ENCODE measurements around the gene IL17RC.
"Not testable (repeated sequence)": the region's sequence is repeated elsewhere in the genome, so short reads cannot be mapped to it uniquely, and the experiment has no call there.

The IL17RC gene

DNA sequence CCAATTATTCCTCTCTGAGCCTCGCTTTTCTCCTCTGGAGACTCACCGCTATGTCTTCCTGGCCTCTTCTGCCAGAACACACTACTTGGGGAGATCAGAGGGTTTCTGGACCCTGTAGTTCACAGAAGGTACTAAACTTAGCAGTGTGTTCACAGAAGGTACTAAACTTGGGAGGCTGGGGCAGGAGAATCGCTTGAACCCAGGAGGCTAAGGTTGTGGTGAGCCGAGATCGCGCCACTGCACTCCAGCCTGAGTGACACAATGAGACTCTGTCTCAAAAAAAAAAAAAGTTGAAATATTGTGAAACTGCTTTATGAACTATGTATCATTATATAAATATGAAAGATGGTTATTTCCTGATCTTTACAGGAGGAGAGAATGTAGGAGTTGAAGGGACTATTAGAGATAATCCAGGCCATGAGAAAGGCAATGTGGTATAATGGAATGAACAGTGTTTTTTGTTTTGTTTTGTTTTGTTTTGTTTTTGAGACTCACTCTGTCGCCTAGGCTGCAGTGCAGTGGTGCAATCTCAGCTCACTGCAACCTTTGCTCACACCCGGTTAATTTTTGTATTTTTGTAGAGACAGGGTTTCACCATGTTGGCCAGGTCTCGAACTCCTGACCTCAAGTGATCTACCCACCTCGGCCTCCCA, 20.0 kb upstream of the IL17RC start:
- not testable (repeated sequence) for DNase-seq

DNA sequence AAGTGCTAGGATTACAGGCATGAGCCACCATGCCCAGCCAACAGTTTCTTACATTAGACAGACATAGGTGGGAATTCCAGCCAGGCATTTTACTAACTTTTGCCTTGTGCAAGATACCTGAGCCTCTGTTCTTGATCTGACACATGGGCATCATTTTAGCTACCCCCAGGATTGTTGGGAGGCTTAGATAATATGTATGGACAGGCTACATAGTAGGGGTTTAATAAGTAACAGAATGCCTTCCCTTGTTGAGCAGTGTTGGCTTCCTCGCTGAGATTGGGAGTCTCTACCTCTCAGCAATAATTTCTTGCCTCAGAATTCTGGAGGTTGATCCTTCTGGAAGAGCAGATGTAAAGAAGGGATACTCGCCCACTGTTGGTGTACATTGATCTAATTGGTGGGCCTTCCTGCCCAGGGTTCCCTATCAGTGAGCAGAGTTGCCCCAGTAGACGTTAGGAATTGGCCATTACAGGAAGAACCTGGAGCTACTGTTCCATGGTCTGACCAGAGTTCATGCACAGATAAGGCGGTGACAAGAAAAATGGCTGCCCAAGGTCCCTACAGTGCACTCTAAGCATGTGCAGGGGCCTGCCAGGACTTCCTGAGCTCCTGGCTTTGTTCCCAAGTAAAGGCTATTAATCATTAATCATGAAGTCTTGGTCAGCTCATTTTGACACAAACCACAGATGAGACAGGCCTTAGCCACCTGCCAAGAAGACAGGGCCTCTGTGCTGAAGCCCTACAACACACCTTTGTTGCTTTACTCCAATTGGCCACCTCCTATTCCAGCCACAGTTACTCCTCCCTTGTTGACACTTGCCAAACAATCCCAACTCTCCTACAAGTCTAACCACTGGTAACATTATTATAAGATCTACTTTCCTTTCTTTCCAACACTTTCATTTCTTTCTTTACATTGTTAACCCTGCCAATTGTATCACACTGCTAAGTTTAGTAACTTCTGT, 19.2 kb upstream of the IL17RC start:
- no peak for DNase-seq

DNA sequence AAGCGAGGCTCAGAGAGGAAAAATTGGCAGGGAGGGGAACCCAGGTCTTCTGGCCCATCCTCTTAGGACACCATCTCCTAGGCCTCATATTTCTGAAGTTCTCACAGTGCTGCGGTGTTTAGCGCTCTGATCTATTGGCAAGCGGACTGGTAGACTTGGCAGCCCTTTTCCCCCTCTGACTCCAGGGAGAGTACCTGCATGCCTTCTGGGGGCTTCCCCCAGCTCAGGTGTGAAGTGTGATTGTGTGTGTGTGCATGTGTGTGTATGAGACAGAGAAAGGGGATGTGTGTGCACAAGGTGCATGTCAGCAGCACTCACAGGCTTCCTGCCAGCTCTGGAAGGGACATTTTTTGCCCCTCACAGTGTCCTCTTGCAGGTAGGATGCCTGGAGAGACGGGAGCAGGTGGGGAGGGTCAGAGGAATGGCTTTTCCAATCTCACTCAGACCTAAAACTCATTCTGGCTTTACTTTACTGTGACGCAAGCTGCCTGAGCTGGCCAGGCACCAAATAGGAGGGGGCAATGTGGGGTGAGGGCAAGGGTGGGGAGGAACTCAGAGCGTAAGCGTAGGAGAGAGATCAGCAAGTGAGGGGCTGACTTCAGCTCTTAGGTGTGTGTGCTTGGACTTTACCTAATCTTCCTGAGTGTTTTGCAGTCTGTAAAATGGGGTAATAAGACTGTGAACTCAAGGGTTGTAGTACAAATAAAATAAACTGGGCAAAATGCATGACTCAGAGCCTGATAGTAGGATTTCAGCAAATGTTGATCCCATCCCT, 18.2 kb upstream of the IL17RC start:
- no peak for DNase-seq

DNA sequence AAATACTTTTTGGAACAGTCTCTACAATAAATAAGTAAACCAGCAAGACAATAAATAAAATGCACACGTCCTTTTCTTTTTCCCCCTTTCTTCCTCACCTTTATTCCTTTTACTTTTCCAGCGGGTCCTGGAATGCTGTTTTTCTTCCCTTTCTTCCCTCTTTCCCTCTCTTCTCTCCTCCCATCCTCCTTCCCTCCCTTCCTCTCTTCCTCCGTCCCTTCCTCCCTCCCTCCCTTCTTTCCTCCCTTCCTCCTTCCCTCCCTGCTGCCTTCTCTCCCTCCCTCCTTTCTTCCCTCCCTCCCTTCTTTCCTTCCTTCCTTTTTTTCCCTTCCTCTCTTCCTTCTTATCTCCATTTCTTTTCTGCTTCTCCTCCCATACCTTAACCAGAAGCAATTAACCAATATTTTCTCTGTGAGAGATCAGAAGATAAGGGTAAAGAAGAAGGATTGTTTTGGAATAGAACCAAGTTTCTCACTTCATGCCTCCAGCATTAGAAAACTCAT, 17.6 kb upstream of the IL17RC start:
- no peak for DNase-seq

DNA sequence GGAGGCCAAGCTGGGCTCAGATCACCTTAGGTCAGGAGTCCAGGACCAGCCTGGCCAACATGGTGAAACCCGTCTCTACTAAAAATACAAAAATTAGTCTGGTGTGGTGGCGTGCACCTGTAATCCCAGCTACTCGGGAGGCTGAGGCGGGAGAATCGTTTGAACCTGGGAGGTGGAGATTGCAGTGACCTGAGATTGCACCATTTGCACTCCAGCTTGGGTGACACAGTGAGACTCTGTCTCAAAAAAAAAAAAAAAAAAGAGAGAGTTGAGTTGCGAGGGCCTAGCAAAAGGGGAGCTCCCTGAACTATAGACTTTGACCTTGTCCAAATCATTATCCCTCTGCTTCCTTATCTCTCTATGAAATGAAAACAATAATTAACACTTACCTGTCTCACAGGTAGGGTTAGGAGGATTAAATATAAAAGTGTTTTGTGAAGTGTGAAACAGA, 15.9 kb upstream of the IL17RC start:
- not testable (repeated sequence) for DNase-seq

DNA sequence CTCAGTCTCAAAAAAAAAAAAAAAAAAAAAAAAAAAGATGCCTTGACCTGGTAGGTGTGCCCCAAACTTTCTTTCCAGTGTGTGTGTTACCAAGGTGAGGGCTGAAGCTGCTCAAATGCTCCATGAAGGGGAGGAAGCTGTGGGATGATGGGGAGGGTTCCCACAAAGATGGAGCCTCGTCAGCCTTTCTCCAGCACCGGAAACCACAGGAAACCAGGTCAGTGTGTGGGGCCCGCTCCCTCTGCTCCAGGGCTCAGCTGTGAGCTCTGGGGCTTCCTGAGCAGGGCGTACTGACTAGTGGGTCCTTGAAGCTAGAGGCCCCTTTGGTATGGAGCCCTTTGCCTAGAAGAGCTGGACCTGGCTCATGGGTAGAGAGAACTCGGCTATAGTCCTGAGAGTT, 14.9 kb upstream of the IL17RC start:
- no peak for DNase-seq

DNA sequence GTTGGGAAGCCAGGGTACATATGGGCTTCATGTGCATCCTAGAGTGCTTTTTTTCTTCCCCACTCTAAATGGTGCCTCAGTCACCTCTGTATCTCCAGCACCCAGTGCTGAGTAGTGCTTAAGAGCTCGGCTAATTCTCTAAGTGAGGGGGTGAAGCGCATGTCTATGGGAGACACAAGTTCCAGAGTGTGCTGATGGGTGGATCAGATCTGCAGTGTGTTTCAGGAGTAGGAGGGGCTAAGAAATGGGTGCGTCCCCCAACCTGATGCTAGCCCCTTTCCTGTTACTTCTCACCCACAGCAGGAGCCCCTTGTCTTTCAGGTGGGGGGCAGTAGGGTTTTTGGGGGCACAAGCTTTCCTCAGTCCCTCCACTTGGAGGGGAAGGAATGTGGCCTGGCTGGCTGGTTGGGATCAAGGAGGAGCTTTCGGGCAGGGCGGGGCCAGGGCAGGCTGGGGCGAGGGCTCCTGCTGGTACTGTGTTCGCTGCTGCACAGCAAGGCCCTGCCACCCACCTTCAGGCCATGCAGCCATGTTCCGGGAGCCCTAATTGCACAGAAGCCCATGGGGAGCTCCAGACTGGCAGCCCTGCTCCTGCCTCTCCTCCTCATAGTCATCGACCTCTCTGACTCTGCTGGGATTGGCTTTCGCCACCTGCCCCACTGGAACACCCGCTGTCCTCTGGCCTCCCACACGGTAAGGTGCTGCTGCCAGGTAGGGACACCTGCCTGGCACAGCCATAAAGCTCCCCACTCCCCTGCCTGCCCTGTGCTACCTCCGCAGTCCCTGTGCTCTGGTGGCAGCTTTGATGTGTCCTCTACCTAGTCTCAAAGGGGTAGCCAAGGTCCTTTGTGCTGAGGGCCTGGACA, 14.3 kb upstream of the IL17RC start, which contains the start of gene IL17RE:
Gene IL17RE, plus strand, starts transcription at position 477 of the 866 bp plus-strand sequence. Its CDS starts 85 bp downstream, at position 562.
- DNase-seq: no peak

DNA sequence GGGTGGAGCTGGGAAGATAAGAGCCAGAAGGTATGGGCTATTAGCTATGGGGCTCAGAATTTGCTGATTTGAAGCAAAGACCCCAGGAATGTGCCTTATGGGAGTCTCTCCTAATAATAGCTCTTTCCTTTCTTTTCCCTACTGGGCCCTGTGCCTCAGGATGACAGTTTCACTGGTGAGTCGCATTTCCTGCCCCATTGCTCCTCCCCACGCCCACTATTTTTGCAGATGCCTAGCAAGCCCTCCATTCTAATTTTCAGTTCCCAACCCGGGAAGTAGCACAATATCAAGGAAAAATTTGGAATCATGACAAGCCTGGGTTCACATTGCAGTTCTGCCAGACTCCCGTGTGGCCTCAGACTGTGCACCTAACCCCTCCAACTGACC, 13.7 kb upstream of the IL17RC start:
- no peak for DNase-seq

DNA sequence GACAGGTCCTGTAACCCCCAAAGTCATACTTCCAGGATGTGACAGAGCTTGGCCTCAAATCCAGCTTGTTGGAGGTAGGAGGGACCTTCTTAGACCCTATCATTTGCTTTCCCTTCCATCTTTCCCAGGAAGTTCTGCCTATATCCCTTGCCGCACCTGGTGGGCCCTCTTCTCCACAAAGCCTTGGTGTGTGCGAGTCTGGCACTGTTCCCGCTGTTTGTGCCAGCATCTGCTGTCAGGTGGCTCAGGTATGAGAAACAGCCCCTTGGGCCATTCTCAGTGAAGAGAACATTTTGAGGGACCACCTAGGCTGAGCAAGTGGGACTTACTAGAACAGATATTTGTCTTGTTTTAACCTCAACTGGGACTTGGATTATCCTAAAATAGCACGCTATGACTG, 13.0 kb upstream of the IL17RC start:
- no peak for DNase-seq

DNA sequence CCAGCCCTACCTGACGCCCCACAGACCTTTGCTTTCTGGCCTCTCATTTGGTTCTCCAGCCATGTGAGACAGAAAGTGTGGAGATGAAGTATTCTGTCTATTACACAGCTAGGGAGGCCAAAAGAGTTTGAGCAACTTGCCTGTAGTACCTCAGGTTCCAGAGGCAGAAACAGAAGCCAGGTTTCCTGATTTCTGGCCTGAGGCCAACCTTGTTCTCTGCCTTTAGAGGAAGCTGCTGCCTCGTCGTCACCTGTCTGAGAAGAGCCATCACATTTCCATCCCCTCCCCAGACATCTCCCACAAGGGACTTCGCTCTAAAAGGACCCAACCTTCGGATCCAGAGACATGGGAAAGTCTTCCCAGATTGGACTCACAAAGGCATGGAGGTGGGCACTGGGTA, 10.4 kb upstream of the IL17RC start:
- no peak for DNase-seq

DNA sequence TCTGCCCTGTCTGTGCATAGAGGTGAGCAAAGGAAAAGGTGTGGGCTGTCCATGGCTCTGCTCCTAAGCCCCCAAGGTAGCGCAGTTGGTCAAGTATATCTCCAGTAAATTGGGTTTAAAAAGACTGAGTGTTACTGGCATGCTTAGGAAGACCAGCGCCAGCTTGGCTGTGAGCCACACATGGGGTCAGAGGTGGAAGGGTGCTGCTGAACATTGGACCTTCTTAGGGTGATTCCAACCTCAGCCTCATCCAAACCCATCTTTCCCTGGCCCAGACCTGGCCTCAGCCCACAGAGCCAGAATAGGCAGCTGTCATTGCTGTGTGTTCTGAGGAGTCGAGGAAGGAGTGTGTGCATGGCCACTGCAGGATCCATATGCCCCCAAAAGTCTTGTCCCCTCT, 8.6 kb upstream of the IL17RC start:
- DNase-seq: no peak

DNA sequence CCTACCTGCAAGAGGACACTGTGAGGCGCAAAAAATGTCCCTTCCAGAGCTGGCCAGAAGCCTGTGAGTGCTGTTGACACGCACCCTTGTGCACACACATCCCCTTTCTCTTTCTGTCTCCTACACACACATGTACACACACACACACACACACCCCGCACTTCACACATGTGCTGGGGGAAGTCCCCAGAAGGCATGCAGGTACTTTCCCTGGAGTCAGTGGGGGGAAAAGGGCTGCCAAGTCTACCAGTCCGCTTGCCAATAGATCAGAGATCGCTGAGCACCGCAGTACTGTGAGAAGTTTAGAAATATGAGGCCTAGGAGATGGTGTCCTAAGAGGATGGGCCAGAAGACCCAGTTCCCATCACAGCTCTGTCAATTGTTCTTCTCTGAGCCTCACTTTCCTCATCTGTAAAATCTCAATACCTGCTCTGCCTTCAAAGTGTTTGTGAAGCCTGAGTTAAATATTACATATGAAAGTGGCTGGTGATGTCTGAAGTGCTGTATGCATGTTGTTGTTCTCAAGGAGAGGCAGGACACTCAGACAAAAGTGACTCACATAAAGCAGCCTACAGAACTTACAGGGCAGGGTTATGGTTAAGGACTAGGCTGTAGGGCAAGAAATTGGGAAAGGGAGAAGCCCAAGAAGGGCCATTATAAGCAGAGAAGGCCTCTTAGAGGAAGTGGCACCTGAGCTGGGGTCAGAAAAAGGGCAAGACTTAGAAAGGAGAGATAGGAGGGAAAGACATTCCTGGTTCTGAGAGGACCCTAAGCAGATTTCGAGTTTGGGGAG, 7.5 kb upstream of the IL17RC start:
- DNase-seq: no peak

DNA sequence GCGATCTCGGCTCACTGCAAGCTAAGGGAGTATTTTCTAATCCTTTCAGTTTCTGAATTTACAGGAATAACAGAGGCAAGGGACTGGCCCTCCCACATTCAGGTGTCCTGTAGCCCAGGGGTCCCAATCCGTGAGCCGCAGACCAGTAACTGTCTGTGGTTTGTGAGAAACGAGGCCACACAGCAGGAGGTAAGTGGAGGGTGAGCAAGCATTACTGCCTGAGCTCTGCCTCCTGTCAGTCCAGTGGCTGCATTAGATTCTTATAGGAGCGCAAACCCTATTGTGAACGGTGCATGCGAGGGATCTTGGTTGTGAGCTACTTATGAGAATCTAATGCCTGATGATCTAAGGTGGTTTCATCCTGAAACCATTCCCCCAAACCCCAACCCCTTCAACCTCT, 5.0 kb upstream of the IL17RC start:
- no peak for DNase-seq

DNA sequence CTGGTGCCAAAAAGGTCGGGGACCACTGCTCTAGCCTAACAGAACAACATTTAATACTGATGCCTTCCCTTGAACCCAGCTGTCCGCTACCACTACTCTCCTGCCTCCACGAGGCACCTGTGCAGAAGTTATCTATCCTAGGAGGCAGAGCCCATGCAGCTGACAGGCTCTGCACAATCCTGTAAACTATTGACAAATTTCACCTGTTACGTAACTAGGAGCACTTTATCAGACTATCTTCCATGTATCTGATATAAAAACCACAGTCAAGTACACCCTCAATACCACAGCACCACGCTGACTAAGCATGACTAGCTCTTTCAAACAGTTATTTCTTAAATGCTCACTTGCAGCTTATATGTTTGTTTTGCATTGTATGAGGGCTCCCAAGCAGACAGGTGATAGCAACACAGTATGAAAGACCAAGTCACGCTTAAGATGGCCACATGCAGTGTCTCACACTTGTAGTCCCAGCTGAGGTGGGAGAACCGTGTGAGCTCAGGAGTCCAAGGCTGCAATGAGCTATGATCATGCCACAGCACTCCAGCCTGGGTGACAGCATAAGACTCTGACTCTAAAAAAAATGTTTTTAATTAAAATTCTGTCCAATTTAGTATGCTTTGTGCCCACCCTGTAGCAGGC, 4.5 kb upstream of the IL17RC start:
- DNase-seq: no peak

DNA sequence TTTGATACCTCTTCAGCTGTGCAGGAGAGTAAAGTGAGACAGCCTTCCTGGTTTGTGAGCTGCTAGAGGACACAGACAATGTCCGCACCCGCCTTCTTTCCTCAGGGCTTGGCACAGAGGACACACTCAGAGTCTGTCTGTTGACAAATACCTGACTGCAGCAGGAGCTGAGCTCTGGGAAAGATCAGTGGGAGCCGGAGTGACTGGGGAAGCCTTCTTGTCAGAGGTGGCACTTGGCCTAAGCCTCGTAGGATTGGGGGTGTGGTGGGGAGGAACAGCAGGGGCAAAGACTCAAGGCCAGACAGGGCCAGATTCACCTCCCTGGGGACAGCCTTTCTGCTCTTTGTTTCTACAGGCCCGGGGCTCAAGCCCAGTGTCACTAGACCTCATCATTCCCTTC, 3.3 kb upstream of the IL17RC start:
- DNase-seq: no peak

DNA sequence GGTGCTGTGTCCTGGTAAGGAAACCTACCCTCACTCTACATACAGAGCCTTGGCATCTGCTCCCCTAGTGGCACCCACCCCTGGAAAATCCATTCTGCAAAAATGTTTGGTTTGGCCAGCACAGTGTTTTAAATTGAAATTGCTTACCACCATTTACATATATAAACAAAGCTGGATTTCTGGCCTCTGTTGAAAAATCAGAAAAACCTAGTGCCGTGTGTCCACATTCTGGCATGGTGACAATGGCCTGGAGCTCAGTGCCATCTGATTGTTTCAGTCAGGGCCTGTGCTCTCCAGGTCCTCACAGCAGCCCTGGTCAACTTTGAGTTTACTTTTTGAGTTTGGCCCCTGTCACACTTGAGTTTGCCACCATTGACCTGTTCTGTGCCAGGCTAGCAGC, 2.9 kb upstream of the IL17RC start:
- no peak for DNase-seq

DNA sequence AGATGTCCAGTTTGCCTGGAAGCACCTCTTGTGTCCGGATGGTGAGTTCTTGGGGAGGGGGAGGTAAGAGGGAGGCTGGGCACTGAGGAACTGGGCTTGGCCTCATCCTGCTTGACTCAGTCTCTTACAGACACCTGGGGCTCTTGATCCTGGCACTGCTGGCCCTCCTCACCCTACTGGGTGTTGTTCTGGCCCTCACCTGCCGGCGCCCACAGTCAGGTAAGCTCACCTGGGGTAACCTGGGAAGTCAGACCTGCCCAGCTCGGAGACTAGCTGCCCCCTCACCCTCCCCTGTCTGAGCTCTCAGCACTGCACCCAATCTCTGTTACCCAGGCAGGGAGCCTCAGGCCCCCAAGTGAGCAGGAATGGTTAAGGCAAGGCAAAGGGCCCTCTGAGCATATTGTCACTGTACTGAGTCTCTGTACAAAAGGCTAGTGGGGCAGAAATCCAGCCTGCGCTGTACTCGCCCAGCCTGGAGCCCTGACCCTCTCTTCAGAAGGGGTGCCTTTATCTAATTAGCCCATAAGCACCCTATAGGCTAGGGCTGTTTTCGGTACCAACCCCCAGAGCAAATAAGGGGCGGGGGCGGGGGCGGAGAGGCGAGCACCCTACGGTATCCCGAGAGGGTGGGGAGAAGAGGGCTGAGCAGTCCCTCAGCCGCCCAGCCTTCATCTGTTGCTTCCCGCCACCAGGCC, 2.2 kb upstream of the IL17RC start:
- DNase-seq: no peak

DNA sequence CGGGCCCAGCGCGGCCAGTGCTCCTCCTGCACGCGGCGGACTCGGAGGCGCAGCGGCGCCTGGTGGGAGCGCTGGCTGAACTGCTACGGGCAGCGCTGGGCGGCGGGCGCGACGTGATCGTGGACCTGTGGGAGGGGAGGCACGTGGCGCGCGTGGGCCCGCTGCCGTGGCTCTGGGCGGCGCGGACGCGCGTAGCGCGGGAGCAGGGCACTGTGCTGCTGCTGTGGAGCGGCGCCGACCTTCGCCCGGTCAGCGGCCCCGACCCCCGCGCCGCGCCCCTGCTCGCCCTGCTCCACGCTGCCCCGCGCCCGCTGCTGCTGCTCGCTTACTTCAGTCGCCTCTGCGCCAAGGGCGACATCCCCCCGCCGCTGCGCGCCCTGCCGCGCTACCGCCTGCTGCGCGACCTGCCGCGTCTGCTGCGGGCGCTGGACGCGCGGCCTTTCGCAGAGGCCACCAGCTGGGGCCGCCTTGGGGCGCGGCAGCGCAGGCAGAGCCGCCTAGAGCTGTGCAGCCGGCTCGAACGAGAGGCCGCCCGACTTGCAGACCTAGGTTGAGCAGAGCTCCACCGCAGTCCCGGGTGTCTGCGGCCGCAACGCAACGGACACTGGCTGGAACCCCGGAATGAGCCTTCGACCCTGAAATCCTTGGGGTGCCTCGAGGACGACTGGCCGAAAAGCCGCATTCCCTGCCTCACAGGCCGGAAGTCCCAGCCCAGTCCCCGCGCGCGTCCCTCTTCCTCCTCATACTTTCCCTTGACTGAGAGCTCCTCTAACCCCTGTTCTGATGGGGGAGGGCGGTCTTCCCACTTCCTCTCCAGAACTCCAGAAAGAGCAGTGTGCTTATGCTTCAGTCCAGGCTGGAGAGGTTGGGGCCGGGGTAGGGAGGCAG, 1.4 kb upstream of the IL17RC start:
- DNase-seq: peak; percentile 85

DNA sequence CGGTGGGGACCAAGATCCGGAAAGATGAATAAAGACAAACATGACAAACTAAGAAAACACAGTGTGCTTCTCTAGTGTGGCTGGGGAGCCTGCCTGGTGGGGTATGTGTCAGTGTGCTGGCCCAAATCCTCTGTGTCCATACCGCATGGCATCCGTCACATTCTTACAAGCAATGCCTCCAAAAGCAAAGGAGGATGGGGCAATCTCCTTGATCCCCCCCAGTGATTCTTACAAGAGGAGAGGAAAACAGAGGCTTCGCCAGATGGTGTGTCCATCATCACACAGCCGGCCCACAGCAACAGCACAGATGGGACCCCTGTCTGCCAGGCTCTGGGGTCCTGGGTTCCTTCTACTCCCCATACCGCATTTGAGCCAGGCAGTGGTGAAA, 558 bp upstream of the IL17RC start:
- DNase-seq: no peak

Measured in right forelimb (tissue), 1 donor.